ENCODE measurements around the gene RBP2.

Gene RBP2

DNA sequence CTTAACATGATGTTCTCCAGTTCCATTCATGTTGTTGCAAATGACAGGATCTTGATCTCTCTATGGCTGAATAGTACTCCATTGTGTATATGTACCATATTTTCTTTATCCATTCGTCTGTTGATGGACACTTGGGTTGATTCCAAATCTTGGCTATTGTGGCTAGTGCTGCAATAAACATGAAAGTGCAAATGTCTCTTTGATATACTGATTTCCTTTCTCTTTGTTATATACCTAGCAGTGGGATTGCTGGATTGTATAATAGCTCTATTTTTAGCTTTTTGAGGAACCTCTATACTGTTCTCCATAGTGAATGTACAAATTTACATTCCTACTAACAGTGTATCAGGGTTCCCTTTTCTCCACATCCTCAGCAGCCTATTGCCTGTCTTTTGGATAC, 5.9 kb upstream of the RBP2 start:
- FAIRE-seq = no peak
- DNase-seq (ENCODE audit: insufficient read length, low spot score) = no peak

DNA sequence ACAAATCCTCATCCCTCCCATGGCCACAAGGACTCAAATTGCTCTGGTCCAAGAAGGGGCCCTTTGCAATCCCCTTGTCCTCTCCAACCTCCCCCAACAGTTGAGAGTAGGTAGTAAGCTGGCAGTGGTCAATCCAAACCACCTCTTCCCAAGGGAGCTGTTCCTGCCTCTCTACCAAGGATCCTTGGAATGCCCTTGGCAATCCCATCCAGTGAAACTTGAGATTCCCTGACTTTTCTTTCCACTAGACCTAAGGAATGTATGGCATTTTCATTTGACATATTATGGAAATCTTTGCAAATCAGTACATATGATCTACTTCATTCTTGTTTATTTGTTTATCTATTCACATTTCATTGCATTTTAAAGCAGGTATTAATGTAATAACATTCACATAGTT, 4.8 kb upstream of the RBP2 start:
- no peak for DNase-seq (ENCODE audit: insufficient read length, low spot score)
- no peak for FAIRE-seq

DNA sequence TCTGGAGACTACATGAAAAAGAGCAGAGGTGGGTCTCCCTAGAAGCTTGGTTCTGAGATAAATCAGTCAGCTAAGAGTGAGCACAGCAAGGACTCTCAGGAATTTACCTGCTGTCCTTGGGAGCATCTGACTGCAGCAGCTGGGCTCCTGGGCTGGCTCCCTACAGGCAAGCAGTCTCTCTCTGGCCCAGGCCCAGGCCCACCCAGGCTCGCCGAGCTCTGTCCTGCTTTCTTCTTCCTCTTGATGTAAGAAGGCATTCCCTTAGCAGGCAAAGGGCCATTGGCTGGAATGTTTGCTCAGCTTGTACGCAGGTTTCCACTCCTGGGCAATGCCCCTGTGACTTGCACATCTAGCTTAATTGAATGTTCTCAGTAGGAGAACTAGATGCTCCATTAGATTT, 4.3 kb upstream of the RBP2 start:
- FAIRE-seq (no peak), DNase-seq (ENCODE audit: insufficient read length, low spot score) (no peak)

DNA sequence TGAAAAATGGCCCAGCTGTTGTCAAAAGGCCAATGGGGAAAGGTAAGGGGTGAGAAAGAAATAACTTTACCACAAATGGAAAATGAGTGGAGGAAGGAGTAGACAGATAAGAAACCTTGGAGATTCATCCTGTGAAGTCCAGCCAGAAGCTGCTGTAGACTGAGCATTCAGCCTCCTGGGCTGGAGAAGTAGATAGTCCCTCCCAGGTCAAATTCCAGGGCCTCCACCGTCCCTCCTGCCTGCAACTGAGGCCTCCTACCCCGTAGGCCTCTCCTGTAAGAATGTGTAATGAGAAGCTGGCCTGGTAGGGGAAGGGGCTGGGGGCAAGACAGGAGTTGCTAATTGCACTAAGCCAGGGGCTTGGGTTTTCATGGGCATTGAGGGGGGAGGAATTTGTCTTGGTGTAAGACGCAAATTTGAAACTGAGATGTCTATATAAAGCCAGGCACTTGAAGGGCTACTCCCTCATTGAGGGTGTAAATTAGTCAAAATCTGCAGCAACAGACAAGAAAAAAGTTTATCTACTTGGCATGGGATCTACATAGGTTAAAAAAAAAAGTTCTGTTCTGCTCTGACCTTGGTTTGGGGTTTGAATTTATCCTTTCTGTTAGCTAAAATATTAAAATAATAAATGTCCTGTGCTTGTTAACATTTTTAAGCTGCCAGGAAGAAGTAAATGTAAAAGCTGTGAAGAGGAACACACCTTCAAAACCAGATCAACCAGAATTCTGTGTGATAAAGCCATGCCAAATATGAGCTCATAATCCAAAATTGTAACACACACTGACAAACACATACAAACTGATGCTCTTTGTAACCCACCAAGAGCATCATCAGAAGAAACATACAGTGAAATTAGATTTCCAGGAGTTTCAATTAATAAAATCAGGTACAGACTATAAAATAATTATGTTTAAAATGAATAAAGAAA, 1.7 kb upstream of the RBP2 start:
- DNase-seq (ENCODE audit: insufficient read length, low spot score) (no peak), FAIRE-seq (no peak)

DNA sequence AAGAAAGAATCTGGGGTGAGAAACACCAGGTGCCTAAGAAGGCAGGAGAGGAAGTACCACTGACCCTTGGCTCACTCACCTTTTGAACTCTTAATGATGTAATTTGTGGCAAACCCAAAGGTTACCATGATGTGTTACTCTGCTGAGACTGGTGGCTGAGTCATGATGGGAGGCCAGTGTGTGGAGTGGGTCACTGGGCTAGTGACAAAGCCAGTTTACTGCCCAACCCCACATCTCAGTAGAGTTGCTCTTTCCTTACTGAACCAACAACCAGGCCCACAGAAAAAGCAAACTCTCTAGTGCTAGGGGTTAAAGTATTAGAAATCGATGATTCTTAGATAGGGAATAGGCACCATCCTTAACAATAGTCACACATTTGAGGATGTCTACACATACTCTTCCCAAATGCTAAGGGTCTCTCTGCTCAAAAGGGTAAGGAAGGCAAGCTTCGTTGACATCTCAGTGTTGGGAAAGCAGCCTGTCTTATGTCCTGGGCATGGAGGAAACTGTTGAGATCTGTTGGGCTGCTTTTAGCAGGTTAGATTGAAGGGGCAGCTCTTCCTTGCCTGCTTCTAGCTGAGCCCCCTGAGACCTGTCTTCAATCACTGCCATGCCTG, 3.1 kb downstream of the RBP2 start:
- DNase-seq (ENCODE audit: insufficient read length, low spot score) = no peak
- no peak for FAIRE-seq

DNA sequence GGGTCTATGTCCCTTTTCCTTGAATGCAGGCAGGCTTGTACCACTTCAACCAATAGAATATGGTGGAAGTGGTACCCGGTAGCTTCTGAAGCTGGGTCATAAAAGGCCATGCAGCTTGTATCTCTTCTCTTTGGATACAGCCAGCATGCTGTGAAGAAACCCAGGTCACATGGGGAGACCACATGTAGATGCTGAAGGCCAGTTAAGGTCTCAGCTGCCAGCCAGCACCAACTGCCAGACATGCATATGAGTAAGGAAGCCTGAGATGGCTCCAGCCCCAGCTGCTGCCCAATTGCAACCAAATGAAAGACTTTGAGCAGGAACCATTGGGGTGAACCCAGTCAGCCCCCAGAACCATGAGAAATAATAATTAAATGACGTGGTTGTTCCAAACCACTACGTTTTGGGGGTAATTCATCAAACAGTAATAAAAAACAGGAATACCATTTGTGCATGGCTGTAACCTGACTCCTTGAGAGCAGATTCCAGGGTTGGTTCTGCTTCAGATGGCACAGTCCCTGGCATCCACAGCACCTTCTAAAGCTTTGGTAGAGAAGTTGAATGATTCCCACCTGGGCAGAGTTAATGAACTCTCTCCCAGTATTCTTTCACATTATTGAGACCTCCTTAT, 3.8 kb downstream of the RBP2 start:
- no peak for FAIRE-seq
- no peak for DNase-seq (ENCODE audit: insufficient read length, low spot score)

DNA sequence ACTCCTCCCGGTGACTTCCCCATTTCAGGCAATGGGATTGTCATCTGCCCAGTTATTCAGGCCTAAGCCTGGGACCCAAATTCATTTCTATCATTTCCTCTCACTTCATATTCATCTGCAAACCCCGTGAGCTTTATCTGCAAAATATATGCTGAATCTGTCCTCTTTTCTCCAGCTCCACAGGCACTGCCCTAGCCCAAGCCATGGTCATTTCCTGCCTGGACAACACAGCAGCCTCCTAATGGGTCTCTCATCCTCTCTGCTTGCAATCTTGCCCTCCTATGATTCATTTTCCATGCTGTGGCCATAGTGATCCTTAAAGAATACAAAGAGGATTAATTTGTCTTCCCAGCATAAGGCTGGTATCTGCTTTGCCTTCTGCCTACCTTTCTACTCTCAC, 6.1 kb downstream of the RBP2 start:
- DNase-seq (ENCODE audit: insufficient read length, low spot score) (no peak), FAIRE-seq (no peak)

DNA sequence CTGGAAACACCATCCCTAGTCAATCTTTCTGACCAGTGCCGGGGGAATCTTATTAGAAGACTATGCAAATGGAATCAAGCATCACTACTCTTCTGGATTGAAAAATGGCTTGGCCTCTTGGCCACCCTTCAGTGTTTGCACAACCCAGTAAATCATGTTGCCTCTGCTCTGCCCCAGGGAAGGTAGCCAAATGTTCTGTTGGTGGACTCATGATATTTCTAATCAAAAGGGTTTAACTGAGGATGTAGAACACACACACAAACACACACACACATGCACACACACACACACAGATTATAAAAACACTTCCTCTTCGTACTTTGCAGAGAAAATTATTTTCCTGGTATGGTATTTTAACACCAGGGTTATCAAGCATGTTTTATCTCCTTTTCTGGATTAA, 7.9 kb downstream of the RBP2 start:
- DNase-seq (ENCODE audit: insufficient read length, low spot score) (no peak), FAIRE-seq (no peak)

DNA sequence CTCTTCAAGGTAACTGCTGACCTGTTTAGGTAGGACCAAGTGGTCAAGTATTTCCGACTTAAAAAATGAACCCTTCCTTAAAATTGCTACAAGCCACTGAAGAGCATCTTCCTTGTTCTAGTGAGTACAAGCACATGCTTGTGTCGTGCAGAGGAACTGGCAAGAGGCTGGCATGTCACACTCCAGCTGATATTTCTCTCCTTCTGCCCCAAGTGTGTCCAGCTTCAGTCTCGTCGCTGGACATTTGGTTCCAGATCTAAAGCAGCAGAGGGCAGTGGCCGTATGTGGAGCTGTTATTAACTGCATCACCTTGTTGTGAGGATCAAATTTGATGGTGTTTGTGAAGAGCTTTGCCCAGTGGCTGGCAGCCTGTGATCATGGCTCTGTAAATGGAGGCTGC, 10.0 kb downstream of the RBP2 start:
- DNase-seq (ENCODE audit: insufficient read length, low spot score) = no peak
- FAIRE-seq = no peak

DNA sequence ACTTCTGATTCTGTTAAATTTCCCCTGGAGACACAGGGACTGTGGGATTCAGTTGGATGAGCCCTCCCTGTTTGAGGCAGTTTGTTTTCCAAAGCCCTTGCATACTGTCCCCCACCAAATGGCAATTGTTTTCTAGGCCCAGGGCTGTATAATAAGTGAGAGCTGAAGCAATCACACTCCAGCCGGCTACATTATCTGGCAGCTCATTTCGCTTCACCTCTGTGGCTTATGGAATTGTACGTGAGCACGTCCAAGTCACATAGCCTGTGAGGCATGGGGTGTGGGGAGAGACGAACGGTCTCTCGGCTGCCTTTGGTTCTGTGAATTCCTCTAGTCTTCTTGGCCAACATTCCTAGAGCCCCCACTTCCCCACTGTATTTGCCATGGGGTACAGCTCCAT, 10.7 kb downstream of the RBP2 start:
- FAIRE-seq (no peak), DNase-seq (ENCODE audit: insufficient read length, low spot score) (no peak)

DNA sequence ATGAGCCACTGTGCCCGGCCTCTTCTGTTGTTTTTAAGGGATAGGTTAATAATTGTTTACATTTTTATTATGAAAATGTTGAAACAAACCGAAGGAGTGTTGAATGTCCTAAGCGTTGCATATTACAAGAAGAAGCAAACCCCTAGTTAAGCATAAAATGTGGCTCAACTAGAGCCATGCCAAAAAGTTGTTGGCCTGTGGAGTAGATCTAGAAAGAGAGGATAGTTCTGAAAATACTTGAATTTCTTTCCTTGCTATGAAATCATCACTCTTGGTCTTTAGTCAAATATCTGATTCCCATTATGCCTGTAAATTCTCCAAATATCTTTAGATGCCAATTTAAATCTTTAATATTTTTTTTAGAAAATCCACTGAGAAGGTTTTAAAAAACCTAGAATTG, 12.8 kb downstream of the RBP2 start:
- FAIRE-seq (no peak), DNase-seq (ENCODE audit: insufficient read length, low spot score) (no peak)

DNA sequence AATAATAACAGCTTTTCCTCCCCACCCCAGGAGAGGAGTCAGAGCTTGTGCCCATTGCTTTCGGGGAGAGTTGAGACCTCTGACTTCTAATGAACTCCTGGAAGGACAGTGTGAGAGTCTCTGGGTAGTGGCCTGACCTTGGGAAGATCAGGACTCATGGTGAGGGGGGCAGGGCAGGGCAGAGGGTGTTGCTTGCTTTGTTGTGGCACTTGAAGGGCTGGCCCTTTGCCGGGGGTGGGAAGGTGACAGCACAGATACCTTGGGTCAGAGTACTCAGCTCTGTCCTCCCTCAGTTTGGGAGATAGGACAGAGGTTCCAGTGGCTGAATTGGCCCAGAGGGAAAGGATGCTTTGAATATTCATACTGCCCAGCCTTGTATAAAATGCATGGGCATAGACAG, 15.8 kb downstream of the RBP2 start:
- no peak for DNase-seq (ENCODE audit: insufficient read length, low spot score)
- FAIRE-seq = no peak

DNA sequence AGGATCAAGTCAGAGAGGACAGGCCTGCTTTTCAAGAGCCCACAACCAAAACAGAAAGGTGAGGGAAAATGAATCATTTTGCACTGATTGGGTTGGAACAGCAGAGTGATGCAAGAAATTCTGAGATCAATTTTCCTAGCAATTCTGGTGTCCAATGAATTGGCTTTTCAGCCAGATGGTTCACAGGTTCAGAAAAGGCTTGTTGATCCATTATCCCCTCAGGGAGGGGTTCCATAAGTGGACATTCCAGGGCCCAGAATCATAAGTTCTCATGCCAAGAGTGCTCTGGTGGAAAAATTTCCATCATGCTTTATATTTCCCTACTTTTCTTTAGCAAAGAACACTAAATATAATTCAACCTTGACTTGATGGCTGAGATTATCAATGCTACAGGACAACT, 16.2 kb downstream of the RBP2 start:
- FAIRE-seq (no peak), DNase-seq (ENCODE audit: insufficient read length, low spot score) (no peak)

DNA sequence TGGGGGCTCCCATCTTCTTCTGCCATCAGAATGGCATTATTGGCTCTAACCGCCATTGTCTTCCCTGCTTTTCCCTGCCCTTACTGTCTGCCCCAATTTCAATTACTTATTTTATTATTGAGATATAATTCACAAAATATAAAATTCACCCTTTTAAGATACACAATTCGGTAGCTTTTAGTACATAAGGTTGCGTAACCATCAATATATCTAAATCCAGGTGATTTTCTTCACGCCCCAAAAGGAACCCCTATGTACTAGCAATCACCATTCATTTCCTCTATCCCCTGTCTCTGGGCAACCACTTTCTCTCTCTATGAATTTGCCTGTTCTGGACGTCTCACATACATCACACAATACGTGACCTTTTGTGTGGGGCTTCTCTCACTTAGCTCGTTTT, 18.0 kb downstream of the RBP2 start:
- DNase-seq (ENCODE audit: insufficient read length, low spot score) = no peak
- no peak for FAIRE-seq

DNA sequence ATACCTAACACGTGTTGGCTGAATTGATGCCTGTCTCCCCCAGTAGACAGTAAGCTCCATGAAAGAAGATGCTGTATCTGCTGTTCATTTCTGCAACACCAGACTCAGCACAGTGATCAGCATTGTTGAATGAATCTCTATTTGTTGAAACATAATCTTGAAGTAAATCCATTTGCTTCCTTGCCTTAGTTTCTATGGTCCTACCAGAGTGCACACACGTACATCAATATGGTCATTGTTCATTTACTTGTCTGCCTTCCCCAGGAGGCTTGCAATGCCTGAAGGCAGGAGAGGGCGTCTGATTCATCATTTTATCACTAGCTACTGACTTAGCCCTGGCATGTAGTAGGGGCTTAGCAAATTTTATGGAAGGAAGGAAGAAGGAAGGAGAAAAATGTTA, 19.2 kb downstream of the RBP2 start:
- FAIRE-seq (no peak), DNase-seq (ENCODE audit: insufficient read length, low spot score) (no peak)

DNA sequence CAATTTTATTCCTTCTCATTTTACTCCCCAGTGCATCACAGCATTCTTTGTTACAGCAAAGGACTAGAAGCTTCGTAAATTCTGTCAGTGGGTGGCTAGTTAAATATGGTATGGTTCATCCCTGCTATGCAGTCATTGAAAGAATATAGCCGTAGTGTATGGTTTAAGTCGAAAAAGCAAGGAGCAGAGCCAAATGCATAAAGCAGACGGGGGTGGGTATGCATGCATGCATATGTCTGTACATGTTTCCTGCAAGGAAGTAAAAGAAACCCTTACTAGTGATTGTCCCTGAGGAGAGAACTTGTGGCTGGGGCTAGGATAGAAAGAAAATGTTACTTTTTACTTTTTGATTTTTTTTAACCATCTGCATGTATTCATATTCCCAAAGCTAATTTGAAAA, 19.9 kb downstream of the RBP2 start:
- DNase-seq (ENCODE audit: insufficient read length, low spot score) = no peak
- FAIRE-seq = no peak

DNA sequence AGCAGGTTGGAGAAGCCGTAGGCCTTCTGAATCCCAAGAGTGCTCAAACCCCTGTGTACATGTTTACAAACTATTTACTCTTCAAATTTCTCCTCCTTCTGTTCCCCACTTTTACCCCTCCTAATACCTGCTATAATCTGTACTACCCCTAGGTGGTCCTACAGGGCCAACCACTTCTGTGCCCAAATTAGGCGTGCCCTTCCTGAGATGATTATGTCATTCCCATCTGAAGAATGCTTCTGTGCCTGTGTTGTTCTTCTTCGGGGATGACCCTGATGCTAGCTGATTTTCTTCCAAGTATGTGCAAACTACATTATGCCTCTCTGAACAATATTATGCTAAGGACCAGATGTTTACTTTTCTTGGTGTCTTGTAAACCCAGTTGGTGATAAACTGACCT, 20.5 kb downstream of the RBP2 start:
- DNase-seq (ENCODE audit: insufficient read length, low spot score) = no peak
- no peak for FAIRE-seq

DNA sequence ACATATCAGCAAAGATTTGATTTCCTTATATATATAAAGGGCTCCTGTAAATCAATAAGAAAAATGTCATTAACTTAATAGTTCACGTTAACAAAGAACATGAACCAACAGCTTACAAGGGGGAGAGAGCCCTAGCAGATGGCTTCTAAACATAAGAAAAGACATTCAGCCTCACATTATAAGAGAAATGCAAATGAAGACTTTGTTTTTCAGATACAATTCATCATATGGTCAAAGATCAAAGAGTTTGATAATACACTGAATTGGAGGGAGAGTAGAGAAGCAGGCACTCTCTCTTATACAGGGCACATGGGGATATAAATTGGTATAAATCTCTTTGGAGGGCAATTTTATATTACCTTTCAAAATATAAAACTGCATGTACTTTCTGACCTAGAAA, 21.1 kb downstream of the RBP2 start:
- DNase-seq (ENCODE audit: insufficient read length, low spot score) (no peak), FAIRE-seq (no peak)

DNA sequence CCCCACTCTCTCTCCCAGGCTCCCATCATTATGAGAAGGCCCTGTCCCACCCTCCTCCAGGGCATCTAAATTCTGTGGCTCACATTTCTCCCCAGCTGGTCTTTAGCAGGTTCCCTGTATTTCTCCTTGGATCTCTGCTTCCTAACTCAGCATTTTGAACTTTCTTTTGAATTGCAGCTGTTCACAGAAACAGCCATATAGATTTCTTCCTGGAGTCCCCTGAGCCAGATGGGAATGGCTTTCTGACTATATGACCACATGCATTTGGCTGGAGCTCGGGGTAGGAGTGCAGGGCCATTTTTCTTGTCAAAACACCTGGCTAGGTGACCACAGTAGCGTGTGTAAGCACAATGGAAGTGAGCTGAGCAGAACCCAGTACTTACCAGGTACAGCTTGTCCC, 22.0 kb downstream of the RBP2 start:
- no peak for FAIRE-seq

DNA sequence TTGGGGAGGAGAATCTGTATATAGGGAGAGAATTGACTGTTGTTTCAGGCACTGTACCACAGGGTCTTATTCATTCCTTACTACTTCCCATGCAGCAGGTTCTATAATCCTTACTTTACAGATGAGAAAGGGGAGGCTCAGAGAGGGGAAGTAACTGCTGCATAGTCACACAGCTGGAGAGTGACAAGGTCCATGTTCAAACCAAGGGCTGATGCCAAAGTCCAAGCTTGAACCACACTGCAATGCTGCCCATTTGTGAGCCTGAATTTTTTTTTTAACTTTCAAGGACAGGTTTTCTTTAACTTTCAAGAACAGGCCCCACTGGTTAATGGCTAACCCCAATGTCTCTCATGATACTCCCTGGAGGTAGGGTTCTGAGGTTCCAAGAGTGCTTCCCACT, 26.2 kb downstream of the RBP2 start:
- FAIRE-seq (no peak), DNase-seq (ENCODE audit: insufficient read length, low spot score) (no peak)

More for the DNA sequence above, 22.0 kb downstream of the RBP2 start:
- DNase-seq (ENCODE audit: insufficient read length, low spot score) = no peak

DNA sequence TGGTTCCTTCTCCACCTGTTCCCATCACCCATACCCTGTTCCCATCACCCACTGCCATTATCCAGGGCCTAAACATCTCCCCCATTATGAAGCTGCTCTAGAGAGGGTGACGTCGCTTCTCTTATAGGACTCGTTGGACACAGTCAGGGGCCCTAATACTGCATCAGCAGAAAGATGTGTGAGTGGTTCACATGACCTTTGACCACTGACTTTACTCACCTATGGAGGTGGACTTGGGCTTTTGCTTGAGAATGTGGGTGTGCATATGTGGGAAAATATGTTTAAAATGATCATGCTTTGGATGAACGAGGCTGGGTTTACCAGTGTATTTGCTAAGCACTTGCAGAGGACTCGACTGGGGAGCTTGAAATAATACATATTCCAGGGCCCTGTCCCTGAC, 26.8 kb downstream of the RBP2 start:
- no peak for DNase-seq (ENCODE audit: insufficient read length, low spot score)
- FAIRE-seq = no peak

DNA sequence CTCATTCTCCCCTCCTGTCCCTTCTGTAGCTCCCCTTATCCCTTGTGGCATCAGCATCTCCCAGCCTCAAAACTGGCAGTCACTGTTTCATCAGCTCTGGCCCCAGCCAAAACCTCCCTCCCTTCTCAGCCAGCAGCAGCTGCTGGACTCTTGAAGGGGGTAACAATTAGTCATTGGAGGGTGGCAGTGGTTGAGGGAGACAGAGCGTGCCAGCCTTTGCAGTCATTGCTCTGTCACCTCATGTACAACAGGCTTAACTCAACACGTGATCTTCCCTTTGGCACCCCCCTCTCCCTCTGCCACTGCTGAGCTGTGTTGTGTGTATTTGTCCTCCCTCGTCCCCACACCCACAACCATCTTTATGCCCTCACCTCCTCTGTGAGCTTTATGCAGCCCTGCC, 28.2 kb downstream of the RBP2 start:
- DNase-seq (ENCODE audit: insufficient read length, low spot score) = no peak
- FAIRE-seq = no peak
